HG03521 (cell line): ENCODE data around the gene THSD7B.

ENCODE experiments used
- ATAC-seq: cut with Tn5 transposase; IDR thresholded peaks from one replicate; pipeline ENCODE4 v1.9.1; 2021; ENCODE audit warnings: mild to moderate bottlenecking, moderate library complexity; ENCODE audit not compliant: unreplicated experiment

THSD7B gene

DNA sequence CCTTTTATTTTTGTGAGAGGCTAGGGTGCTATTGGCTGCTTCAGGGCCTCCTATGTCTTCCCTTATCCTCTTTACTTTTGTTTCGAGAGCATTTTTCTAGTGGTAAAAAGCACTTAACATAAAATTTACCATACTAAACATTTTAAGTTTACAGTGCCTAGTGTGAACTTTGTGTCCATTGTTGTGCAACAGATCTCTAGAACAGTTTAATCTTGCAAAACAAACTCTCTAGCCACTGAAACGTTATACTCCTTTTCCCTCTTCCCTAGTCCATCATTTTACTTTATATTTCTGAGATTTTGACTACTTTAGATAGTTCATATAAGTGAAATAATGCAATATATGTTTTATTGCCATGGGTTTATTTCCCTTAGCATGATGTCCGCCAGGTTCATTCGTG, 580.6 kb downstream of the THSD7B start:
- no peak for ATAC-seq

DNA sequence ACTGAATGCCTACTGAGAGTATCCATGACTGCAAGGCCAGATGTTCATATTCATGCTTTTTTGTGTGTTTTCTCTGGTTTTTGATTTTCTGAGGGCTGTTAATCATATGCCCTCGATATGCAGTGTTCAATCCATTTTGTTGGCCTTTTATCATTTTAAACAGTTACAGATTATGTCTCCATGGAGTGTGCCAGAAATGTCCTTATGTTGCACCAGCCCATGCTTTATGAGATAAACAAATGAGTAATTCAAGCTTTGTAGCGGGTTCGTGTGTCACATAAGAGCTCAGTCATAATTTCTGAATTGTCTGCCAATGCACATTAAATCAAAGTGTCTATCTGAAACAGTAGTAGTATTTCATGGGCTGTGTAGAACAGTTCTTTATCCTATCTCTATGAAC, 583.0 kb downstream of the THSD7B start:
- no peak for ATAC-seq

DNA sequence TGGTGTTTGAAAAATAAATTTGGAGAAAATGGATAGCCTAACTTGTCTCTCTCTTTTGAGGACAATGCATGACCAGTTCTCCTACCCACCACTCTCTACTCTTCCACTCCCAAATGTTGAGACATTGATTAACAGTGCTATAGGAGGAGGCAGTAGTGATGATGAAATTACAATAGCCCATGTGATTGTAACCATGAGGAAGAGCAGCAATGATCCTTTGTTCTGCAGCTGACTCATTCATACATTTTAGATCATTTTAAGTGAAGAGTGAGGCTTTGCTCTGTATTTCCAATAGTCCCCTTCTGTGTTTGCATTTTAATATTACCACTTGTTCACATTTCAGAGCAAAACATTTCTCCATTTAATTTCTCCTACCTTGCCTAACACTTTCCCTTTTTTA, 592.3 kb downstream of the THSD7B start:
- ATAC-seq, result no peak

DNA sequence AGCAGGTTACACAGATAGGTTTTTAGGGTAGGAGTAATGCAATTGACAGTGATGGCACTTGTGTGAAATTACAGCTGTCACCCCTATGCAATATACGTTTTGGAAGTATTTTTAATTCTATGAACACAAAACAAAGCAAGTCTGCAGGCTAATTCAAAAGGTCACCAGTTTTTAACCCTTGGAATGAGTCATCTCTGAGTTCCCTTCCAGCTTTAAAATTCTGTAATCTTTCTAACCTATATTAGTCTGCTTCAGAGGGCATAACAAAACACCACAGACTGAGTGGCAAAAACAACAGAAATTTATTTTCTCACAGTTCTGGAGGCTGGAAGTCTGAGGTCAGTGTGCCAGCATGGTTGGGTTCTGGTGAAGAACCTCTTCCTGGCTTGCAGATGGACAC, 602.0 kb downstream of the THSD7B start:
- no peak for ATAC-seq

- no peak for ATAC-seq
Measured at GRCh38 chr2:137369106-137369505, 603.8 kb downstream of the THSD7B start.

DNA sequence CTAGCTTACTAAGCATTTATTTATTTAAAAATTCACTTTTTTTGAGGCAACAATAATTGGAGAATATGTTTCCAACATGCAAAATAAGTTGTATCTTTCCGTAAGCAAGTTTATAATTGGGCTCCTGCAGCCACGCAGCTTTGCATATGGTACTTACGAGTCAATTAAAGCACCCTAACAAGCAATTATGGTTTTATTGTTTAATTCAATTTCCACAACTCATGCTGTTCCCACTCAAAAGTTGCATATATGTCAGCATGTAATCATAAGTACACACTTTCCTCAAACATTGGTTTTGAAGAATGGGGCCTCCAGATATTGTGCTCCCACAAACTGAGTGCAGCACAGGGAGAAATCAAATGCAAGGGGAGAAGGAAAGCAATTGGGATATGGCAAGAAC, 613.8 kb downstream of the THSD7B start:
- ATAC-seq, result no peak

DNA sequence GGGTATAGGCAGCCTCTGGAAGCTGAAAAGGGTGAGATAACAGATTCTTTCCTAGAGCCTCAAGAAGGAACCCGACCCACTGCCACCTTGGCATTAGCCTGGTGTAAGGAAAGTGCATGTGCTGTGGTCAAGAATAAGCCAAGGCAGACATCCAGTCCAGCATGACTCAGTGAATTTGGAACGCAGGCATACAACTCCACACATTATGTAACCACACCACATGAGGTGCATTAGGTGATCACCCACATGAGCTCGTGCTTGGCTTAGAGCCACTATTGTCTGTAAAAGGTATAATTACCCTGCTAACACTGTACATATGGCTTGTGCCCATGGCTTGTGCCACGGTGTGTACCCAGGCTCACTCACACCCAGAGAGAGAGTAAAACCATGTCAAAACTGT, 615.3 kb downstream of the THSD7B start:
- ATAC-seq, result no peak

DNA sequence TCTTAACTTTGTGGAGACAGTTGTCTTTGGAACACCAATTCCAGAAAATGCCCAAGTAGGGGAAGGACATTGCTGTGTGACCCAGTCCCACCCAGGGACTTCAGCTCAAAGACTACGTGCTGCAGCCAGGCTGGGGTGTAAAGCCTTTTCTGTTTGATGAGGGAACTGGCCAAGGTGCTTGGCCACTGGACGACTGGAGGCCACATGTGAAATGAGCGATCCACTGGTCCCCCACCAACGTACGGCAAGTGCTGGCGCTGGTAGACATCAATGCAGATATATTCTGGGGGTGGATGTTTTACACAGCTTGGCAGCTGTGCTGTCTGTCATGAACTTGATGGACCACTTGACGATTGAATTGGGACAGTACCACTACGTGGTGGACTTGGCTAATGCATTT, 616.4 kb downstream of the THSD7B start:
- ATAC-seq, result no peak

DNA sequence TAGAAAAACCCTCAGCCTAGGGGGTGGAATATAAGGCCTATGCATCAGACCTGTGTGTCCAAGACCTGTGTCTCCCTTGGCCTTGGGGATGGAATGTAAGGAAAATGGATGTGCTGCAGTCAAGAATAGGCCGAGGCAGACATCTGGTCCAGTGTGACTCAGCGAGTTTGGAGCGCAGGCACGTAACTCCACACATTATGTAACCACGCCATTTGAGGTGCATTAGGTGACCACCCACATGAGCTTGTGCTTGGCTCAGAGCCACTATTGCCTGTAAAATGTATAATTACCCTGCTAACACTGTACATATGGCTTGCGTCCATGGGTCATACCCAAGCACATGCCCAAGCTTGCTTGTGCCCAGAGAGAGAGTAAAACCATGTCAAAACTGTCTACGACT, 618.0 kb downstream of the THSD7B start:
- ATAC-seq, result no peak

- no peak for ATAC-seq
Measured at GRCh38 chr2:137387044-137387443, 621.7 kb downstream of the THSD7B start.

DNA sequence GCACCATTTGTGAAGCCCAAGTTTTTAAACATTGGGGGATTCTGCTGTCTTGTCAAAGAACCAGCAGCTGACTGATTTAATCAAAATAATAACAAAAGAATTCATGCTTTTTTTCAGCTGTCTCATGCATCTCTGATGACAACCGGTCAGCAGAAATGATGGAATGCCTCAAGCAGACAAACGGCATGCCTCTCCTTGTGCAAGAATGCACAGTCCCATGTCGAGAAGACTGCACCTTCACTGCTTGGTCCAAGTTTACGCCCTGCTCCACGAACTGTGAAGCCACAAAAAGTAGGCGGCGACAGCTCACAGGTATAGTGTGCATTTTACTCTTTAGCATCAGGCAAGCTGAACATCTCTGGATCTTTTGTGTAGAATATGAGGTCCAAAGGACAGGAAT, 640.2 kb downstream of the THSD7B start:
- no peak for ATAC-seq

- no peak for ATAC-seq
Measured at GRCh38 chr2:137411585-137411984, 646.2 kb downstream of the THSD7B start.

GRCh38 chr2:137420744-137421143, 655.4 kb downstream of the THSD7B start:
- ATAC-seq, result no peak

DNA sequence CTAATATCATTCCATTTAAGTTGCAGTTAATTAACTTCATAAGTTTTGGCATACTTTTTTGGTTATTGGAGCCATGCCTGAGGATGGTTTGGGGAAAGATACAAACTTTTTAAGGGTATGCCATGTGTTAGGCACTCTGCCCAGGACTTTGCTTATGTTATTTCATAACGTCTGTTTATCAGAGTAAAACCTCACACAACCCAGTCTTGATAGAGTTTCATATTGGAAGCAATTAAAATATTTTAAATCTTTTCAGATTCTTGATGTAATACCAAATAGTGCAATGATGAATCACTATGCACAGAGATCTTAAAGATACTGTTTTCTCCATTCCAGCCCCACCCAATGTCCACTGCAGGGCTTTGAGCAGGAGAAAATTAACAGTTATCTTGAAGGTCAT, 669.8 kb downstream of the THSD7B start:
- ATAC-seq, result no peak

DNA sequence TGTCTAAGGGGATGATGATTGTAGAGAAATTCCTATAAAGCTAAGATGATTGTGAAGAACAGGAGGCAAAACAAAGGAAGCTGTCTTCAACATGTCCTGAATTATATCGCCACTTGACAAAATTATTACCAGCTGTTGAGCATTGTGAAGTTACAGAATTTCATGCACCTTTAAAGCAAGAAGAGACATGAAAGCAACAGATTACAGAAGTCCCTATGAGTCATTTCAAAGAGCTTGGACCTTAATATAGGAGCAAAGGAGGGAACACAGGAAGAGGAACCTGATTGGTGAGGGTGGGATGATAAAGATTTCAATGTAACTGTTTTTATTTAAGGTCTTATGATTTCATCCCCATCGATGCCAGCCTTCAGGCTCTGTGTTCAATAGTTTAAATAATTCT, 672.0 kb downstream of the THSD7B start:
- ATAC-seq, result no peak

DNA sequence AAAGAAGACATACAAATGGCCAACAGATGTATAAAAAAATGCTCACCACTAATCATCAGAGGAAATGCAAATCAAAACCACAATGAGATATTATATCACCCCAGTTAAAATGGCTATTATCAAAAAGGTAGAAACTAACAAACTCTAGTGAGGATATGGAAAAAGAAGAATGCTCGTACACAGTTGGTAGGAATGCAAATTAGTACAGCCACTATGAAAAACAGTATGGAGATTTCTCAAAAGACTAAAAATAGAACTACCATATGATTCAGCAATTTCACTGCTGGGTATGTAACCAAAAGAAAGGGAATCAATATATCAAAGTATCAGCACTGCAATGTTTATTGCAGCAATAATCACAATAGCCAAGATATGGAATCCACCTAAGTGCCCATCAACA, 679.6 kb downstream of the THSD7B start:
- ATAC-seq, result no peak

- no peak for ATAC-seq
Measured at GRCh38 chr2:137449454-137449853, 684.1 kb downstream of the THSD7B start.

GRCh38 chr2:137454886-137455285, 689.5 kb downstream of the THSD7B start:
- no peak for ATAC-seq

DNA sequence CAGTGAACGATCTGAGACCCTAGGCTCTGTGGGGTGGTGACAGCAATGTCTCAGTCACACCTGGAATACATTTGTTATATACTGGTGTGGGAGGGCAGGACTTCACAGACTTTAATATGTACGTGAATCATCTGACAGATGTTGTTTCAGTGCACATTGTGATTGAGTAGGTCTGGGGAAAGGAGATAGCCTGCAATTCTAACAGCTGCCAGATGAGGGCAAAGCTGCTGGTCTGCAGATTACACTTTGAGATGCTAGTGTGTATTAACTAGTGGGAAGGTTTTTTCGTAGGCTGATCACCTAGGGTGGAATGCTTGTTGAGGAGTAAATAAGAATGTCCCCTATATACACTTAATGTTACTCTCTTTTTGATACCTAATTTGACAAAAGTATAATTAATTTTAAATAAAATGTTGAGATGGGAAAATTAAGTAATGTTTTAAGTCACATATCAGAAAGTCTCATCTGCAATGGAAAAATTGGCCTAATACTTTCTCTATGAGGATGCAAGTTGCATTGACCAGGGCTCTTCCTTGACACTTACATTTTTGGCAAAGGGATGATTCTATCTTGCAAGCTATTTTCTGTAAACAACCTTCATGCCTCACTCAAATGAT, 702.0 kb downstream of the THSD7B start:
- ATAC-seq, result peak; percentile 85

- no peak for ATAC-seq
Measured at GRCh38 chr2:137493261-137493660, 727.9 kb downstream of the THSD7B start.

GRCh38 chr2:137500599-137500998, 735.3 kb downstream of the THSD7B start:
- no peak for ATAC-seq

DNA sequence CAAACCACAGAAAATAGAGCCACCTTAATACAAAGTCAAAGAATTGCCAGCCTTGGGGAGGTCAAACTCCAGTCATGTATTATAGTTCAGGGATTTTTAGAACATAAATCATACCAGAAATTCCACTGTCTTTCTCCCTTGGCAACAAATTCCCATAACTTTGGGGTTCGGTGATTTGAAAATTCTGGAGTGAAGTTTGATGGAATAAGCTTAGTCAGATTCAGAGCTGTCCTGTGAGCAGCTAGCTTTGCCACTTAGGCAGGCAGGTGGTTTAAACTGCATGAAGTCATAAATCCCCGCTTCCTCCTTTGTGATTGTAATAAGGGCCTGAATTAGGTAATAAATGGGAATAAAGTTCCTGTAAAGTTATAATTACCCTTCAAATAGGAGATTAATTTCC, 741.9 kb downstream of the THSD7B start:
- no peak for ATAC-seq

DNA sequence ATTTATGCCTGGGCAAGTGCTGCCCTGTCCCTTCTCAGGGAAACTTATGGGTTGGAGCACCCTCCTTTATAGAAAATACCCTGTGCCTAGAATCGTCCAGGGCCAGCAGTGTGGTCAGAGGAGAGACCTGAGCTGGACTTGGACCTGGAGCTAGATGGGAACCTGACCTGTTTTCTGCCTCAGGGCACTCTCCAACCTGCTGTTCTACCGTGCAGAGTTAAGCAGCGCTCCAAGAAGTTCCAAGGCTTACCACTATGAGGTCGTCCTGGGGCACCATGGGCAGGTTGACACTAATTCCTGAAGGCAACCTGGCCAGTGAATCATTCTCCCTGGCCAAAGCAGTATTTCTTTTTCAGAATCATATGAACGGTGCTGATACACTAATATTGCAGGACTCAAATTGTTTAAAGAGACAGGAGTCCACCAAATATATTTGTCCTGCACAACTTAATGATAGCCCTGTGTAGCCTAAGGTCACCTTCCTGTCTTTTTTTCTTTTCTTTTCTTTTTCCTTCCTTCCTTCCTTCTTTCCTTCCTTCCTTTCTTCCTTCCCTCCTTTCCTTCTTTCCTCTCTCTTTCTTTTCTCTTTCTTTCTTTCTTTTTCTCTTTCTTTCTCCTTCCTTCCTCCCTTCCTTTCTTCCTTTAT, 743.5 kb downstream of the THSD7B start:
- no peak for ATAC-seq
